Activated T-cell treated with anti-CD3 and anti-CD28 coated beads, Interleukin-2, amount 50 U/mL, for 24 hours (primary cell): Measurements from ENCODE around the gene MCM3AP.
"Not testable (repeated sequence)": the region's sequence is repeated elsewhere in the genome, so short reads cannot be mapped to it uniquely, and the experiment has no call there.

Source experiments
- DNase-seq: peaks from one replicate; pipeline ENCODE4 v3.0.0-alpha.2; 2020
- H3K27ac Mint-ChIP-seq: 2 replicates; pipeline ENCODE4 v1.8.0; 2020; ENCODE audit warnings: mild to moderate bottlenecking, mixed read lengths
- H3K27me3 Mint-ChIP-seq: 2 replicates; pipeline ENCODE4 v1.8.0; 2020; ENCODE audit warnings: mixed read lengths
- H3K36me3 Mint-ChIP-seq: 2 replicates; pipeline ENCODE4 v1.8.0; 2020; ENCODE audit warnings: low read depth, mixed read lengths
- H3K4me1 Mint-ChIP-seq: 2 replicates; pipeline ENCODE4 v1.8.0; 2020; ENCODE audit warnings: low read depth, mixed read lengths
- H3K4me3 Mint-ChIP-seq: 2 replicates; pipeline ENCODE4 v1.8.0; 2020; ENCODE audit warnings: mild to moderate bottlenecking, moderate library complexity, mixed read lengths
- H3K9me3 Mint-ChIP-seq: 2 replicates; pipeline ENCODE4 v1.8.0; 2020; ENCODE audit warnings: mixed read lengths

Gene MCM3AP

DNA sequence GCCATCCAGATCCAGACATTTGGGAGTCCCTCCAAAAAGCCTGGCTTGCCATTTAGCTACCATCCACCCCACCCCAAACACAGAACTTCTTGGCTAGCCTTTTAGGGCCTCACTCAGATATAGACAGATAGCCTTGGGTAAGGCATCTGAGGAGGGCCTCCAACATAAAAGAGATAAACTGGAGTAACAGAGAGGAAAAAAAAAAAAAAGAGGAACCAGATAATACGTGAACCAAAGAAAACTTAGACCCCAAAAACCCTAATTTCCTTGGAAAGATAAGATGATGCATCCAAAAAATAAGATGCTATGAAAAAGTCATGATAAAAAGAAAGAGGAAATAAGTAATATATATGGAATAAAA lies 37.0 kb downstream of the MCM3AP start:
- Mint-ChIP-seq H3K4me1 (peaks cover 21% of the 10 kb centered on the region), H3K27ac (no peak overlapping the region), H3K36me3 (peaks cover 95% of the 10 kb centered on the region), H3K9me3 (no peaks in the 10 kb centered on the region), H3K4me3 (no peak overlapping the region), H3K27me3 (no peaks in the 10 kb centered on the region)
- no peak for DNase-seq

DNA sequence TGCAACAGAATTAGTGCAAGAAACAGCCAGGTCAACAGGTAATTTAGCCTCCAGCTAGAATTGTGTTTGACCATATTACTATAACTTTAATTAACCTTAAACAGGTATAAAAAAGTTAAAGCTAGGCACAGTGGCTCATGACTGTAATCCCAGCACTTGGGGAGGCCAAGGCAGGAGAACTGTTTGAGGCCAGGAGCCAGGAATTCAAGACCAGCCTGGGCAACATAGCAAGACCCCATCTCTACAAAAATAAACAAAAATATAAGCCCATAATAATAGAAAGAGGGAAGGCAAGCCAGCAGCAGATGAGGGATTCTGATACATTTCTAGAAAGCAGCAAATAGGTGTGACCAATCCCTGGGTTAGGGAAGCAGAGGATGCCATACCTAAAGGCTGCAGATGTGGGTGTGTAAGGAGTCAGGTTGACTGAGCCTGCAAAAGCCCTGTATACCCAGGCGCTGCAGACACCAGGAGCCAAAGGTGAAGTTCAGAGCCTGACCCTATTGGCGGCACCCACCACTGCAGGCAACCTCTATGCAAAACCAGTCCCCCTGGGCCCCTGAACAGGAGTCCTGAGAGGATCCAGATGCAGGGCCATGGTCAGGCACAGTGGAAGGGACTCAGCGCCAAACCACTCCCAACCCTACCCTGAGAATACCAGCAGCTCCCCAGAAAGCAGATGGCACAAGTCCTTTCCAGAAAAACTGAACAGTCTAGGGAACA lies 37.6 kb downstream of the MCM3AP start:
- peaks cover 95% of the 10 kb centered on the region for H3K36me3 Mint-ChIP-seq
- peaks cover 17% of the 10 kb centered on the region for H3K4me1 Mint-ChIP-seq

DNA sequence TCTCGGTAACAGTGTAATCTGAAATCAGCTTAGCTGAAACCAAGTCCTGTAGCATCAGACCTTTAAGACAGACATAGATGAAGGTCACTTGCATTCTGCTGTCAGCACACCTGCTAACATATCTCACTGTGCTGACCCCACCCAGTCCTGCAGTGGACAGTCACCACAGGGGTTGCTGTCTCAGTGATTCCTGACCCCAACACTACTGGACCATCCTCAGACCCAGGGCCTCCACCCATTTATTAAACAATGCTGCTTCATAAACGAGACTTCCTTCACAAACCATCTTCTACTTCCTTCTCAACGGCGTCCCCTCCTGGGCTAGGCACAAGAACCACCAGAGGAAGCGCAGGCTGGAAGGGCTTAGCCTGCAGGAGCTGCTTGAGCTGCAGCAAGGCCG lies 39.1 kb downstream of the MCM3AP start:
- Mint-ChIP-seq H3K27ac (peak overlapping the region; percentile 44), H3K9me3 (no peaks in the 10 kb centered on the region), H3K4me1 (peaks cover 11% of the 10 kb centered on the region), H3K4me3 (no peak overlapping the region), H3K36me3 (peaks cover 95% of the 10 kb centered on the region), H3K27me3 (no peaks in the 10 kb centered on the region)
- no peak for DNase-seq

More for the DNA sequence above, 37.6 kb downstream of the MCM3AP start:
- Mint-ChIP-seq H3K9me3 (no peaks in the 10 kb centered on the region), H3K27ac (no peak overlapping the region), H3K27me3 (no peaks in the 10 kb centered on the region), H3K4me3 (no peak overlapping the region)
- no peak for DNase-seq

DNA sequence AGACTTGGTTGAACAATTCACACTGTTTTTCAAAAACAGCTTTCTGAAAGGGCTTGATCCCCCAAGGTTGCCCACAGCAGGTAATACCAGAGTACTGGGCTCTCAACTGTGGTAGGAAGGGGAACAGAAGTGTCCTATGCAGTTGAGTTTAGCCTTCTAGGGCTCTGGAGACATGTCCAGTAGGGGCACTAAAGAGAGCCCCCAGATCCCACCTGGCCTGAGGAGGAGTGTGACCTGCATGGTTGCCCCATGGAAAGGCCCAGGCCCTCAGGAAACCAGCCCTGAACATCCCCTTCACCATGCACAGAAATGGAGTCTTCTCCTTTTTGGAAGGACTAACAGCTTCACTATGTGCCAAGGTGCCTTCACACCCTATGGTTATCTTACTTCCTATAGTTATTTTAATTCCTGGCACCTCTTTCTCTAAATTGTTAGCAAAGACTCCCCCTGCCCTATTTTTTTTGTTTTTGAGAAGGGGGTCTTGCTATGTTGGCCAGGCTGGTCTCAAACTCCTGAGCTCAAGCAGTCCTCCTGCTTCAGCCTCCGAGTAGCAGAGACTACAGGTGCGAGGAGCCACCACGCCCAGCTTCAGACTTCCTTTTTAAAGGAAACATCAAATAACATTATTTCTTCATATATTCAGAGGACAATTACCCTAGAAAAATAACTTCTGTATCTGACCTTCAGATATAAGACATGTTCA lies 40.0 kb downstream of the MCM3AP start:
- no peak for DNase-seq
- H3K4me1 Mint-ChIP-seq = peaks cover 4% of the 10 kb centered on the region
- H3K27me3 Mint-ChIP-seq = no peaks in the 10 kb centered on the region
- H3K9me3 Mint-ChIP-seq = no peaks in the 10 kb centered on the region
- no peak overlapping the region for H3K27ac Mint-ChIP-seq
- peaks cover 94% of the 10 kb centered on the region for H3K36me3 Mint-ChIP-seq
- H3K4me3 Mint-ChIP-seq = no peak overlapping the region

DNA sequence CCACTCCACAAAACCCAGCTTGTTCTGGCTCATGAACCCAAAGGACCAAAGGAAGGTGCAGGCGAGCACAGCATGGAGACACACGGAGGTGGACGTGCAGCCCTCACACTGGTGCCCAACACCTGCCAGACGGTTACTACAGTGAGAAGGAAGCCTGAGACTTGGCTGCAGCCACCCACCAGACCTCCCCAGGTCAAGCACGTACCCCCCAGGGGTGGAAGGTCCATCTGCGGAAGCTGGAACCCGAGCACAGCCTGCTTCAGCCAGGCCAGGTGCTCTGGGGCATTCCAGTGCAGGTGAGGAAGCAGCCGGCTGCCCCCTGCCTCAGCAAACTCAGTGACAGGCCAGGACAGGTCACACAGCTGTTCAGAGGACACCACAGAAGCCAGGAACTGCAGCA lies 40.8 kb downstream of the MCM3AP start:
- Mint-ChIP-seq H3K36me3 (peaks cover 94% of the 10 kb centered on the region), H3K4me3 (no peak overlapping the region), H3K27ac (peak overlapping the region; percentile 47), H3K9me3 (no peaks in the 10 kb centered on the region), H3K4me1 (no peaks in the 10 kb centered on the region), H3K27me3 (no peaks in the 10 kb centered on the region)
- DNase-seq = no peak

DNA sequence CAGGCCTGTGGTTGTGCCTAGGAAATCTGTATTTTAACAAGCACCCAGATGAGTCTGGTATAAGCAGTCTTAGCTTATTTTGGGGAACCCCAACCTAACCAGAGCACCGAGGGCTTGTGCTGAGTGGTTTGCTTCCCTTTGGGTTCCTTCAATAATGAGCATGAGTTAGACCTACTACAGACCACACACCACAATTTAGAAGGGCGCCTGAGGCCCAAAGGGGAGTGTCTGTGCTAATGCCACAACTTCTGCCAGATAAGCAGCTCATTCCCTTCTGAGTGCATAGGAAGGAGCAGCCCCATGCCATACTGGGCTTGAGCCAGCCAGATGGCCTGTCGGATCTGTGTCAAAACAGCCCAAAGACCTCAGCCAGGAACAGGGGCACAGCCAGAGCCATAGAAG lies 41.5 kb downstream of the MCM3AP start:
- H3K27me3 Mint-ChIP-seq = no peaks in the 10 kb centered on the region
- no peak overlapping the region for H3K27ac Mint-ChIP-seq
- no peak overlapping the region for H3K4me3 Mint-ChIP-seq
- no peaks in the 10 kb centered on the region for H3K4me1 Mint-ChIP-seq
- peaks cover 94% of the 10 kb centered on the region for H3K36me3 Mint-ChIP-seq
- H3K9me3 Mint-ChIP-seq = no peaks in the 10 kb centered on the region
- DNase-seq = no peak

DNA sequence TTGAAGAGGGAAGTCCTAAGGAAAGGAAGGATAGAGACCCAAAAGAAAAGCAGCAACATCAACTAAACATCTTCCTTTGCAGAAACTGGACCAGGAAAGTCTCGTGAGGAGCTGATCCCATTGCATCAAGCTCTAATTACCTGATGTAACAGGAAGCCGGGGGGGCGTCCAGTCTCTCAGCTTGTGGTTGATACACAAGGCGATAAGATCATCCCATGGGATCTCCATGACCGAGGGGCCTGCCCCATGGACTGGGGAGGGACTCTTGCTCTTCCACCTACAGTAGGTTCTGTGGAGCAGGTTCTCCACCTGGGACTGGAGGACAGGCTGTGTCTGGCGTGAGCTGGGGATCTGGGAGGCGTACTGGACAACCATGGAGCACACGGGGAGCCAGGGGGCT lies 42.1 kb downstream of the MCM3AP start:
- Mint-ChIP-seq H3K4me1 (no peaks in the 10 kb centered on the region), H3K4me3 (no peak overlapping the region), H3K36me3 (peaks cover 94% of the 10 kb centered on the region), H3K27ac (peak overlapping the region; percentile 76), H3K27me3 (no peaks in the 10 kb centered on the region), H3K9me3 (no peaks in the 10 kb centered on the region)
- DNase-seq = no peak

DNA sequence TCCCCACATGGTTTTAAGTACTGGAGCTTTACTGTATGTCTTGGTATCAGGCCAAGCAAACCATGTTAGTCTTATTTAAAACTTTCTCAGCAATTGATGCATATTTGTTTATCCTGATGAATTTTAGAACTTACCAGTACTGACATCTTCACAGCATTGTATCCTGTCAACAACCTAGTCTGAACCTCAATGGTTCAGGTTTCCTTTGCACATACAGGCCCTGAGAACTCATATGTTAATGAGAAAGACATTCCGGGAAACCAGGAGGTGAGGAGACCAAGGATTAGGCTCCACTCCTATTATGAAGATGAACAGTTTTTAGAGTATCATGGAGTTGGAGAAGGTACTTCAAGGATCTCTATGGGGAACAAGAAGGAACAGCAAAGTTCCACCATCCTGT lies 43.8 kb downstream of the MCM3AP start:
- H3K27me3 Mint-ChIP-seq, H3K9me3 Mint-ChIP-seq, H3K4me1 Mint-ChIP-seq, H3K4me3 Mint-ChIP-seq, DNase-seq: not testable (repeated sequence)
- Mint-ChIP-seq H3K27ac (peak overlapping the region; percentile 68), H3K36me3 (peaks cover 87% of the 10 kb centered on the region)

DNA sequence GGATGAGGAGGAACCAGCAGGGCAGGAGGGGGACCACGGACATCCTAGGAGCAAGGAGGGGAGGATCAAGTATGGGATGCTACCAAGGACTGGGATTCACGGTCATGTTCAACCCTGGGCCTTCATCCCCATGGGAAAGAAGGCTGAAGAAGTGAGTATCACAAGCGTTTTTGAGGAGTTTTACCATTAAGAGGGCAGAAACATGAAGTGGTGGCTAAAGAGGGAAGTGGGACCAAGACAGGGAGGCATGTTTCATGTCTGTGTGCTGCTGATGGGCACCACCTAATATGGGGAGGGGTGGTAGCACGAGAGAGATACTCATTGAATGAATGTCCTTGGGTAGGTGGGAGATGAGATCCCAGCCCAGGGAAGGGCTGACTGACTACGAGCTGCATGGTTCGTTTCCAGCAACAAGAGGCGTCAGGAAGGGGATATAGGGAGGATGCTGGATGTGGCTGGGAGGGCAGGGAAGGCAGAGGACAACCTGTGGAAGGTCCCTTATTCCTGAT lies 45.5 kb downstream of the MCM3AP start:
- Mint-ChIP-seq H3K4me3 (no peak overlapping the region), H3K4me1 (no peaks in the 10 kb centered on the region), H3K27me3 (no peaks in the 10 kb centered on the region), H3K27ac (peak overlapping the region; percentile 58), H3K36me3 (peaks cover 87% of the 10 kb centered on the region), H3K9me3 (no peaks in the 10 kb centered on the region)
- DNase-seq = no peak

DNA sequence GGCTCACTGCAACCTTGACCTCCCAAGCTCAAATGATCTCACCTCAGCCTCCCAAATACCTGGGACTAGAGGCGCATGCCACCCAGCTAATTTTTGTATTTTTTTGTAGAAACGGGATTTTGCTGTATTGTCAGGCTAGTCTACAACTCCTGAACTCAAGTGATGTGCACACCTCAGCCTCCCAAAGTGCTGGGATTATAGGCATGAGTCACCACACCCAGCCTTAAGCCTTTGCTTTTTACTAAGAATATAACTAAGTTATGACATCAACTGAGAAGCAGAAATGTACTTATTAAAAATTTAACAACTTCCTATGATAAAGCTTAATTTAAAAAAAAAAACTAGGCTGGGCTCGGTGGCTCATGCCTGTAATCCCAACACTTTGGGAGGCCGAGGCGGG lies 47.9 kb downstream of the MCM3AP start:
- DNase-seq = no peak
- H3K36me3 Mint-ChIP-seq = peaks cover 87% of the 10 kb centered on the region

DNA sequence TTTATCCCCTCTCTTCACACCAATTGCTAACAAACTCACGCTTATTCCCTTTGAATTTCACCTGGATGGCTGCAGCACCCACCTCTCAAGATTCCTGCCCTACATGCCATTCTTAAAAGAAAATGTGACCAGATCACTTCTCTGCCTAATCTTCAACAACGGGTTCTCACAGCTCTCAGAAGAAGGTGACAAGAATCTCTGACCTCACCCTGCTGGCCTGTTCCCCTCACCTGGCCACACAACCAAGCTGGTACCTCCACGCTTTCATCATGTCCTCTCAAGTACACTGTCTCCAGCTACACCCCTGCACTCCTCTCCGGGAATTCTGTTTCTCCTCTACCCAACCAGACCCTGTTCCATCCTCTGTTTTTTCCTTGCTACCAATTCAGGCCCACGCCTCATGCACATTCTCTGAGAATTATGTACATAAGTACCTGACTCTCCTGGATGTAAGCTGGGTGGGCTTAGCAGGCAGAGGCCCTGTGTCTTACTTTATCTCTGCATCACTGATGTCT lies 50.9 kb downstream of the MCM3AP start:
- peak overlapping the region; percentile 74 for H3K27ac Mint-ChIP-seq
- peaks cover 83% of the 10 kb centered on the region for H3K36me3 Mint-ChIP-seq
- DNase-seq = no peak
- peaks cover 32% of the 10 kb centered on the region for H3K4me1 Mint-ChIP-seq
- H3K4me3 Mint-ChIP-seq = no peak overlapping the region
- no peaks in the 10 kb centered on the region for H3K9me3 Mint-ChIP-seq
- H3K27me3 Mint-ChIP-seq = no peaks in the 10 kb centered on the region

More for the DNA sequence above, 47.9 kb downstream of the MCM3AP start:
- Mint-ChIP-seq H3K4me3 (no peak overlapping the region), H3K27me3 (no peaks in the 10 kb centered on the region), H3K27ac (no peak overlapping the region), H3K9me3 (no peaks in the 10 kb centered on the region), H3K4me1 (peaks cover 13% of the 10 kb centered on the region)

DNA sequence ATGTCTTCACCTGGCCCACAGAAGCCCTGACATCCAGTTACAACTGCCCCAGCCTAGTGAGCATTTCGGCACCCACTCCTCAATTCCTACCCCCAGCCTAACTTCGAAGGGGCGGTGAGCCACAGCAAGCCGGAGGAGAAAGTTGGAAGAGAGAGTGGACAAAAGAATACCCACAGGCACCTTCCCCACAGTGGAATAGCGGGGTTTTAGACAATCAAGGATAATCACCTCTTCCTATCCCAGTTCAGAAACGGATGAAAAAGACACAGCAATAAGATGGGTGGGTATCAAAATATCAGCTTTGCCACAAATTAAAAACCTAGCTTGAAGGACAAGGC lies 55.5 kb downstream of the MCM3AP start:
- Mint-ChIP-seq H3K27me3 (no peaks in the 10 kb centered on the region), H3K4me3 (peak overlapping the region; percentile 91), H3K4me1 (peaks cover 61% of the 10 kb centered on the region), H3K9me3 (no peaks in the 10 kb centered on the region), H3K36me3 (peaks cover 58% of the 10 kb centered on the region), H3K27ac (peak overlapping the region; percentile 79)
- DNase-seq = no peak

DNA sequence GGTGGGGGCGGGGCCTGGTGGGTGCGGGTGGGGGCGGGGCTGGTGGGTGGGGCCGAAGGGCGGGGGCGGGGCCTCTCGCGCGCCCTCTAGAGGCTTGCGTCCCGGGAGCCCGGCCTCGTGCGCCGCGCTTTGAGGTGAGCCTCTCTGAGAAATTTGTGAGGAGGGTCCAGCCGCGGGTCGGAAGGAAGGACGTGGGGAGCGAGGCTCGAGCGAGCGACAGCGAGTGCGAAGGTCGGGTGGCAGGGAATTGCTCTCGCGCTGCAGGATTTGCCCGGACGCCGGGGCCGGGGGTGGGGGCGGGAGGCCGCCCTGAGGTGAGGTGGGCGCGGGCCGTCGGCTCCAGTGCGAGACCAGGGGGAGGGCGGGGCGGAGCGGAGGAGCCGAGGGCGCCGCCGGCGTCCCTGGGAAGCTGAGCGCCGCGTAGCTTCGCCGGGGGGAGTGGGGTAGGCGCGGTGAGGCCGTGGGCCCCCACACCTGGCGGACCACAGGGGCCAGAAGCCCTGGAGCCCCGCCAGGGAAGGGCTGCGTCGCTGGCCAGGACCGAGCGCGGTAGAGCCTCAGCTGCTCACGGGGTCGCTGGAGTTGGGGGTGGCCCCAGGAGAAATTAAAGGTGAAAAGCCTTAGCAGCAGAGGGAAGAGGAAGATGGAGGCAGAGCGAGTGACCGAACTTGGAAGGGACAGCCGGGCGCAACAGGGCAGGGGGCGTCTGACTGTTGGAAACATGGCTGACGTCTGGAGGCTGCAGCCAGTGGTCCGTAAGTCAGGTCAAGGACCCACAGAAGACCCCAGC lies 56.1 kb downstream of the MCM3AP start:
- H3K27ac Mint-ChIP-seq = peak overlapping the region; percentile 97
- no peaks in the 10 kb centered on the region for H3K9me3 Mint-ChIP-seq
- peaks cover 52% of the 10 kb centered on the region for H3K36me3 Mint-ChIP-seq
- H3K27me3 Mint-ChIP-seq = no peaks in the 10 kb centered on the region
- H3K4me3 Mint-ChIP-seq = peak overlapping the region; percentile 91
- H3K4me1 Mint-ChIP-seq = peaks cover 57% of the 10 kb centered on the region
- DNase-seq = no peak

DNA sequence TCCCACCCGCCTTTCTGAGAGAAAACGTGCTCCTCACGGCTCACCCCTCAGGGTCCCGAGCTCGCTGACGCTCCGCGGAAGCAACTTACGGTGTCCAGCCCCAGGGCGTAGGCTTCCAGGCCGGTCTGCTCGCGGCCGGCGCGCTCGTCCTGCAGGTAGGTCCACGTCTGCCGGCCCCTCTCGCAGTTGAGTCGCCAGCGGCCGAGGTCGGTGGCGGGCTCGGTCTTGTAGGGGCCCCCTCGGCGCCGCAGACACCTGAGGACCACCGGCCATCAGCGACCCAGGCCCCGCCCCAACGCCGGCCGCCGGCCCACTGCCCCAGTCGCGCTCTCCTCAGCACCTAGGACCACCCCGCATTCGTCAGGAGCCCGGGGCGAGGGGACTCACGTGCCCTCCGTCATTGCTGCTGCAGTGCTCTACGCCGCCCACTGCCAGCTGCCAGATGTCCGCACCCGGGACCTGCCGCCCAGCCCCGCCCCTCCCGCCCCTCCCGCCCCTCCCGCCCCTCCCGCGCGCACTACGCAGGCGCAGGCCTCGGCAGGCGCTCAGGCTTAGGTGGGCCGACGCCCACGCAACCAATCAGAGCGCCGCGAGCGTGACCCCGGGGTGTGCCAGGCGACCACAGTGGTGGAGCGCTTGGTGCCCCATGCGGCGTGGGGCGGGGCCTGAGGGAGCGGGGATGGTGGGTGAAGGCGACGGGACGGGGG lies 56.9 kb downstream of the MCM3AP start, which contains the start of gene LSS:
Gene LSS (minus strand): TSS at position 430 of the 707 bp plus-strand sequence. CDS start 29 bp downstream, at position 401.
- H3K4me3 Mint-ChIP-seq = peak within 1 kb of the TSS; percentile 91
- peaks cover 44% of the 10 kb centered on the region for H3K36me3 Mint-ChIP-seq
- peak within 1 kb of the TSS; percentile 97 for H3K27ac Mint-ChIP-seq
- no peaks in the 10 kb centered on the region for H3K9me3 Mint-ChIP-seq
- H3K4me1 Mint-ChIP-seq = peaks cover 50% of the 10 kb centered on the region
- H3K27me3 Mint-ChIP-seq = no peaks in the 10 kb centered on the region
- DNase-seq = peak; percentile 95
